Activated naive CD4-positive, alpha-beta T cell treated with anti-CD3 and anti-CD28 coated beads, Interleukin-2, amount 50 U/mL, for 72 hours (primary cell): Measurements from ENCODE around the gene TMEM52B. TPM values are rescaled to one million over a fixed set of nuclear protein-coding genes. Genes with fewer than 3 reads are reported as not detected.
"Not testable (repeated sequence)": the region's sequence is repeated elsewhere in the genome, so short reads cannot be mapped to it uniquely, and the experiment has no call there.

Experiments
- ATAC-seq, 2 donors: fragments of 150-1000 bp; cut with Tn5 transposase; 2 replicates each; pipeline ENCODE4 v1.10.0; 2021; ENCODE audit warnings: mild to moderate bottlenecking in 2 of 2, moderate library complexity in 2 of 2
- DNase-seq, 2 donors: peaks; one replicate each; pipeline ENCODE4 v3.0.0; 2021 to 2022; ENCODE audit warnings: low spot score in 2 of 2
- H3K27ac Mint-ChIP-seq, 2 donors: one replicate each; pipeline ENCODE4 v1.8.0; 2022; ENCODE audit warnings: mild to moderate bottlenecking in 2 of 2, mixed read lengths in 2 of 2
- H3K36me3 Mint-ChIP-seq, 2 donors: one replicate each; pipeline ENCODE4 v1.8.0; 2022; ENCODE audit warnings: mixed read lengths in 2 of 2
- H3K9me3 Mint-ChIP-seq, 2 donors: one replicate each; pipeline ENCODE4 v1.8.0; 2022; ENCODE audit warnings: mixed read lengths in 2 of 2
- total RNA-seq, 2 donors: library from RNA; stranded (reverse); gene quantifications; one replicate each; pipeline ENCODE4 v1.2.3, GENCODE V29; 2022

The TMEM52B gene
- total RNA-seq, 2 donors from 2014 or later = not detected

GRCh38 chr12:10194160-10194670, 15.4 kb downstream of the TMEM52B start:
- DNase-seq (no peak), ATAC-seq (no peak)
- no peaks in the 10 kb centered on the region for H3K9me3 Mint-ChIP-seq
- H3K36me3 Mint-ChIP-seq = no peaks in the 10 kb centered on the region
- no peak overlapping the region for H3K27ac Mint-ChIP-seq

- Mint-ChIP-seq H3K36me3 (no peaks in the 10 kb centered on the region), H3K9me3 (no peaks in the 10 kb centered on the region), H3K27ac (no peak overlapping the region)
- DNase-seq (no peak), ATAC-seq (no peak)
Measured at GRCh38 chr12:10196210-10196609, 17.4 kb downstream of the TMEM52B start.

- H3K27ac Mint-ChIP-seq = no peak overlapping the region
- H3K36me3 Mint-ChIP-seq = no peaks in the 10 kb centered on the region
- ATAC-seq (no peak), DNase-seq (no peak)
- H3K9me3 Mint-ChIP-seq = no peaks in the 10 kb centered on the region
Measured at GRCh38 chr12:10197879-10198278, 19.0 kb downstream of the TMEM52B start.

GRCh38 chr12:10204495-10204894, 25.7 kb downstream of the TMEM52B start:
- not testable (repeated sequence) for H3K27ac Mint-ChIP-seq, H3K9me3 Mint-ChIP-seq, H3K36me3 Mint-ChIP-seq, ATAC-seq, DNase-seq

DNA sequence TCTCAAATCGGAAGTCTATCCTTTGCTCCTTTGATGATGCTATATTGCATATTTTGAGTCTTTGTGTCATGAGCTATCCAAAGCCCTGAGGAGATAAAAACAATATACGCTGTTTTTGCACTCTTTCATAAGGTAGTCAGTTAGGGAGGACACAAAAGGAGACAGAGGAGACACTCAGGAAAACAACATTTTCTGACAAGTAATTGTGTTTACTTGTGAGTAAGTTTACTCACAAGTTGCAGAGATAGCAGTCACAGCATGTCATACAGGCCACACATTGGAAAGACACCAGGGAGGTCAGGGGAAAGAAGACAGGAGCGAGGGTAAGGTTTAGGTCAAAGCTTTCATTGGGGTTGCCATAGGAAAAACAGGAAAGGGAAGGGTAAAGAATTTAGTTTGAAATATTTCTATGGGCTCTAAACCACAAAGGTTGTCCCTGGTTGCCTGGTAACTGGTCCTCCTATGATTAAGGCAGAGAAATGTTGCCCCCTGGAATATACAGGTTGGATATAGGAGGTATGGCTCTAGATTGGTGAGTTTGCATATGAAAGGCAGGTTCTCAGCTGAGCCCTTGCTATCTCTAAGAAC, 26.5 kb downstream of the TMEM52B start:
- Mint-ChIP-seq H3K9me3 (no peaks in the 10 kb centered on the region), H3K27ac (no peak overlapping the region), H3K36me3 (no peaks in the 10 kb centered on the region)
- DNase-seq = no peak
- ATAC-seq = no peak

DNA sequence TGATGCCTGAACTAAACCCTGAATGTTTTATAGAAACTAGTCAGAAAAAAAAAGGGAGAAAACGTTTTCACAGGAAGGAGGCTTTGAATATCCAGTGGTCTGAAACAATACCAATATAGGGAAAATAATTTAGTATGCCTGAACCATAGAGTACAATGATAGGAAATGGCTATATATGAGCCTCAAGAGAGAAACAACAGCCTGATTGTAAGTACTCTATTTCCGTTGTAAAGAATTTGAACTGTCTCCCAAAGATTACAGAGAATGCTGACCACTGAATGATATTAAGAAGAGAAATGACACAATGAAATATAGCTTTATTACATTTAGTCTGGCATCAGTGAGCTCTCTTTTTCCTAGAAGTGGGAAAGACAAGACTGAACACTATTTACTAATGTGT, 28.3 kb downstream of the TMEM52B start:
- no peak overlapping the region for H3K27ac Mint-ChIP-seq
- ATAC-seq = no peak

DNA sequence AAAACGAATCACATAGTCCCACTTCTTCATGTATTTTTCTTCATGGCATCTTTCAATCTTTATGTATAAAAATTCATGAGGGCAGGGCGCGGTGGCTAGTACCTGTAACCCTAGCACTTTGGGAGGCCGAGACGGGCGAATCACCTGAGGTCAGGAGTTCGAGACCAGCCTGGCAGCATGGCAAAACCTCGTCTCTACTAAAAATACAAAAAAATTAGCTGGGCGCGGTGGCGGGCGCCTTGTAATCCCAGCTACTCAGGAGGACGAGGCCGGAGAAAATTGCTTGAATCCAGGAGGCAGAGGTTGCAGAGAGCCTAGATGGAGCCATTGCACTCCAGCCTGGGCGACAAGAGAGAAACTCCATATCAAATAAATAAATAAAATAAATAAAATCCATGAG, 31.4 kb downstream of the TMEM52B start:
- Mint-ChIP-seq H3K36me3 (no peaks in the 10 kb centered on the region), H3K9me3 (no peaks in the 10 kb centered on the region), H3K27ac (no peak overlapping the region)
- DNase-seq (no peak), ATAC-seq (no peak)

More for the DNA sequence above, 28.3 kb downstream of the TMEM52B start:
- Mint-ChIP-seq H3K36me3 (no peaks in the 10 kb centered on the region), H3K9me3 (no peaks in the 10 kb centered on the region)
- DNase-seq = no peak

DNA sequence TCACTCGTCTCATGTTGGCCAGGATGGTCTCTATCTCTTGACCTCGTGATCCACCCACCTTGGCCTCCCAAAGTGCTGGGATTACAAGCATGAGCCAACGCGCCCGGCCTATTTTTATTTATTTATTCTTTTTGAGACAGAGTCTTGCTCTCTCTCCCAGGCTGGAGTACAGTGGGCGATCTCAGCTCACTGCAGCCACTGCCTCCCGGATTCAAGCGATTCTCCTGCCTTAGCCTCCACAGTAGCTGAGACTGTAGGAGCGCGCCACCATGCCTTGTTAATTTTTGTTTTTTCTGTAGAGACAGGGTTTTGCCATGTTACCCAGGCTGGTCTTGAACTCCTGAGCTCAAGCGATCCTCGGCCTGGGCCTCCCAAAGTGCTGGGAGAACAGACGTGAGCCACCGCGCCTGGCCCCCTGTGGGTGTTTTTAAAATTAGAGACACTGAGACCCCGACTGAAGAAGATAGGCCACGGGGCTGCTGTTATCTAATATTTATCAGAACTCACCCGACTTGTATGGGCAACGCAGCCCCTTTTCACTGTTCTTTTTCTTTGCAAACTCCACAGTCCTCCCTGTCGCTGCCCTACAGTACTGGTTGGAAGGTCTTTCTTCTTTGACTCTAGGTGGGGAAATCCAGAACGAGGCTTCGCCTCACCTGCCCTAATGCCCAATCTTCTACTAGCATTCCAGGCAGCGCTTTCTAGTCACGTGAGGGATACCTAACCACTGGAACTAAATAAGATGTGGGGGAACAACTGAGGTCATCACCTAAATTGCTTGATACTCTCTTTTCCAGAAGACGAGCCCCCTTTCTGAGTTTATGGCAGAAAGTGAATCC, 32.5 kb downstream of the TMEM52B start:
- Mint-ChIP-seq H3K9me3 (no peaks in the 10 kb centered on the region), H3K36me3 (no peaks in the 10 kb centered on the region), H3K27ac (peak overlapping the region in 1 of 2 donors; percentile 95)
- peak in 1 of 2 donors; percentile 0 for ATAC-seq
- DNase-seq = no peak

GRCh38 chr12:10211940-10212738, 33.3 kb downstream of the TMEM52B start:
- DNase-seq (peak; percentile 78 to 89), ATAC-seq (peak; percentile 85 to 87)
- Mint-ChIP-seq H3K9me3 (no peaks in the 10 kb centered on the region), H3K36me3 (no peaks in the 10 kb centered on the region), H3K27ac (peak overlapping the region; percentile 95)

GRCh38 chr12:10212739-10213131, 33.9 kb downstream of the TMEM52B start, which contains the start of gene GABARAPL1:
Gene GABARAPL1 (plus strand): TSS chr12:10212877. CDS start chr12:10213130, 253 bp downstream.
- Mint-ChIP-seq H3K27ac (peak within 1 kb of the TSS; percentile 95), H3K9me3 (no peaks in the 10 kb centered on the region), H3K36me3 (no peaks in the 10 kb centered on the region)
- DNase-seq (peak; percentile 65 to 76), ATAC-seq (peak; percentile 63 to 72)

DNA sequence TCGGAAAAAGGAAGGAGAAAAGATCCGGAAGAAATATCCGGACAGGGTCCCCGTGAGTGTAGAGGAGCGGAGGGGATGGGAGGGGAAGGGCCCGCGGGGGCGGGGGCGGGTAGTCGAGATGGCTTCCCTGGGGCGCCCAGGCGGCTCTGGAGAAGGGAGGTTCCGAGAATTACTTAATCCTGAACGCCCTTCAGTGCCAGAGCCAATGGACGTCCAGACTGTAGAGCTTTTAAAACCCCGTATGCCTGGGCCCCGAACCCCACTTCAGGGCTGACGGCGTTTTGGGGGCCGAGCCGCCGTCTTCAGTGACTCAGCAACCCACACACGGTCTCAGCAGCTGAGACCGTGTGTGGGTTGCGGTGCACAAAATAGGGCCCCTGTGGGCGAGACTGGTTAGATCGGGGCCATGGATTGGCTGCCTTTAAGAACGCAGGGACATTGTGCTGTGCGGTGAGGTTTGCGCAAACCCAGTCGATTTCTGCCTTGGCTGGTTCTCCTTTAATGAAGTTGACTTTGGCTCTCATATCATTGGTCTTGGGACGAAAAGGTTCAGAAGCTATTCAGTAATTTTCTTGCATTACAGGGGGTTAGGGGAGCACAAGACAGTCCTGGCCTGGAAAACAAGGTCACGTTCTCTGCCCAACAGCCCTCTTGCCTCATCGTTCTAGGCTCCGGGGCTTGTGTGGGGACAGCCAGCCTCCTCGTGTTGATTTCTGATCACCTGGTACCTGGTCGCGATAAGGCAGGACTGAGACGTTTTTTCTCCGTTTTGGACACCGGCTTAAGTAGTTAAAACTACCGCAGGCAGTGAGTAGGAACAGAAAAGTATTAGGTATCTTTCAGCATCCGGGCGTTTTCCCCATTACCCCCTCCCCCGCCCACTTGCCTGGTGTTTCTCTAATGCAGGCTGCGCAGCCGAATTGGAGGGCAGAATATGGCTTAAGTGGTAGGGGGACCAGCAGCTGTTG, 34.6 kb downstream of the TMEM52B start:
- ATAC-seq (peak; percentile 63 to 68), DNase-seq (peak; percentile 51 to 82)
- Mint-ChIP-seq H3K36me3 (no peaks in the 10 kb centered on the region), H3K27ac (peak overlapping the region; percentile 84 to 95), H3K9me3 (no peaks in the 10 kb centered on the region)

DNA sequence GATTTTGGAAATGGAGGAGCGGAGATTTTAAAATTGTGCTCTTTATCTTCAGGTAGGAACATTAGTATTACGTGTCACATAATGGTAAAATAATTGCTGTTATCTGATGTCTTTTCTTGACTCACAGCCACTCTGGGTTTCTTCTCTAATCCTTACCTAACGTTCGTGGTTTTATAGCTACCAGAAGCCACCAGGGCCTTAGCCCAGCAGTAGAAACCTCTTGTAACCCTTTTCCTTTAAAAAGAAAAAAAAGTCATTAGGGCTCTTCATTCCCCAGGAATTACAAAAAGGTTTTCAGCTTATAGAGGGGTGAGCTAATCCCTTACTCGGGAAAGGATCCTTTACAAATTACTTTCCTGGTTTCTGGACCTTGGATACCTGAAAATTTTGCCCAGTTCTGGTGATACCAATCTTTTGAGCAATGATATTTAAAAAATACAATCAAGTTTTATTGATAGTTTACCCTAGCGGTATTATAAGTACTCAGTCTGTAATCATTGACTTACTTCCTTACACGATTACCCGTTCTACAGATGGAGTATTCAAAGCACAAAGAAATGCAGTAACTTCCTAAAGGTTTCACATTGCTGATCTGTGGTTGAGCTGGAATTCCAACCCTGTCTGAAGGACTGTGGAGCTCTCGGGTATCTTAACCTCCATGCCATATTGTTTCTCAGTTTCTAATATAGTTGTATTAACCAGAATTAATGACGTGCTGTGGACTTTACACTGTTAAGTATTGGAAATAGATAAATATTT, 35.5 kb downstream of the TMEM52B start:
- ATAC-seq (no peak), DNase-seq (no peak)
- H3K9me3 Mint-ChIP-seq = no peaks in the 10 kb centered on the region
- H3K27ac Mint-ChIP-seq = peak overlapping the region in 1 of 2 donors; percentile 95
- no peaks in the 10 kb centered on the region for H3K36me3 Mint-ChIP-seq

DNA sequence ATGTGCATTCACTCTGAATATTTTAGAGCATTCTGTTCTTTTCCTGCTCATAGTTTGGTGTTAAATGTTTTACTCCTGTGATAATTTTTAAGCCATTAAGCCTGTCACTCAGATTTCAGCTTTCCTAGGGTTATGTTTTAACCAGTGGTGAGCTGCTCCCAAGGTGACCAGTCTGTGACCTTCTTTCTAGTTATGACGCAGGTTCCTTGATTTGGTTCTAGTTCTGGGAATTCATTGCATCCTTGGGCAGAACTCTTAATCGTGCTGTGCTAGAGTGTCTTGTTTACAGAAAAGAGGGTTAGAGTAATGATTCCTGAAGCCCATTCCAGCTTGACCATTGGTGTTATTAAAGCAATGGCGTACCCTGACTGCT, 36.0 kb downstream of the TMEM52B start:
- DNase-seq (no peak), ATAC-seq (no peak)
- Mint-ChIP-seq H3K27ac (peak overlapping the region in 1 of 2 donors; percentile 95), H3K9me3 (no peaks in the 10 kb centered on the region), H3K36me3 (no peaks in the 10 kb centered on the region)

DNA sequence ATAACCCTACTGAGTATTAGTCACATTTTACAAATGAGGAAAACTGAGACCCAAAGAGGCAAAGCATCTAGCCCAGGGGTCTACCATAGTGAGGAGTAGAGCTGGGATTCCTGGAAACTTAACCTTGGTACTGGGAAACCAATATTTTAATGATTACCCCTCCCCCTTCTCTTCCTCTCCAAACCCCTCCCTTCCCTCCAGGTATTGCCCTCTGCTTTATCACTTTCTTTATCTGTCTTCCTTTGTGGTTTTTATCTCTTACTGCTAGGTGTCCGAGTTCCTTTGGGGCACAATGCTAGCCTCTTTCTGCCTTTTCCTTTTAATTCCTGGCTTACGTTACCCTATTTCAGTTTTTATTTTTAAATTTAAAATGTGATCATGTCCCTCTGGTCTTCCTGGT, 36.6 kb downstream of the TMEM52B start:
- Mint-ChIP-seq H3K36me3 (no peaks in the 10 kb centered on the region), H3K27ac (peak overlapping the region in 1 of 2 donors; percentile 95), H3K9me3 (no peaks in the 10 kb centered on the region)
- ATAC-seq (no peak), DNase-seq (no peak)

DNA sequence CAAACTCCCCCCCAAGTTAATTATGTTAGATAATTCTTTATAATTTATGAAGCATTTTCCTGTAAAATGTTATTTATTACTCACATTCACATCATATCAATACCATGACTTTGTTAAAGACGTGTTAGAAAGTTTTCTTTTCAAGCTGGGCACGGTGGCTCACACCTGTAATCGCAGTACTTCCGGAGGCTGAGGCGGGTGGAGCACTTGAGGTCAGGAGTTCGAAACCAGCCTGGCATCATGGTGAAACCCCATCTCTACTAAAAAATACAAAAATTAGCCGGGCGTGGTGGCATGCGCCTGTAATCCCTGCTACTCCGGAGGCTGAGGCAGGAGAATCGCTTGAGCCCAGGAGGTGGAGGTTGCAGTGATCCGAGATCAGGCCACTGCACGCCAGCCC, 37.1 kb downstream of the TMEM52B start:
- DNase-seq, H3K9me3 Mint-ChIP-seq, H3K36me3 Mint-ChIP-seq, H3K27ac Mint-ChIP-seq, ATAC-seq: not testable (repeated sequence)
